OCI-LY7 (cell line): ENCODE results near the gene HMX3.

Source experiments
- CTCF ChIP-seq: fragments of 200-600 bp; sonication (generic); conservative IDR thresholded peaks from 2 replicates; pipeline ENCODE4 v1.5.1; 2014; ENCODE audit warnings: mild to moderate bottlenecking, antibody characterized with exemption, low read length, moderate library complexity, mixed read lengths
- EZH2phosphoT487 ChIP-seq: fragments of 200-600 bp; sonication (generic); IDR thresholded peaks from 2 replicates; pipeline ENCODE4 v1.6.1; 2018; ENCODE audit warnings: low read depth, borderline replicate concordance, mild to moderate bottlenecking, mixed run types, antibody characterized with exemption, low read length, moderate library complexity, mixed read lengths

GRCh38 chr10:123187781-123188180 lies 52.0 kb downstream of the HMX3 start:
- TF ChIP-seq EZH2phosphoT487 = no peak
- no peak for TF ChIP-seq CTCF
